Adipocyte (in vitro differentiated cells): Measurements from ENCODE around the gene NEDD4L.
A peak's percentile ranks its signal among the peaks of the same experiment; 100 is the strongest.

Experiments
- DNase-seq: peaks from one replicate; pipeline ENCODE4 v3.0.0-alpha.2; 2015; ENCODE audit warnings: low read depth
- H3K27me3 ChIP-seq: replicated peaks from 2 replicates; pipeline ENCODE4 v1.7.0; 2013; ENCODE audit warnings: mild to moderate bottlenecking, low read length, moderate library complexity; ENCODE audit not compliant: control insufficient read depth, insufficient read depth
- H3K36me3 ChIP-seq: 2 replicates; pipeline ENCODE4 v1.7.0; 2013; ENCODE audit warnings: low read length, mild to moderate bottlenecking, moderate library complexity; ENCODE audit not compliant: control insufficient read depth, insufficient read depth, severe bottlenecking
- H3K4me1 ChIP-seq: 2 replicates; pipeline ENCODE4 v1.7.0; 2013; ENCODE audit warnings: mild to moderate bottlenecking, low read length, moderate library complexity; ENCODE audit not compliant: control insufficient read depth, insufficient read depth
- H3K4me3 ChIP-seq: 2 replicates; pipeline ENCODE4 v1.7.0; 2013; ENCODE audit warnings: mild to moderate bottlenecking, low read length, moderate library complexity
- H3K9ac ChIP-seq: 2 replicates; pipeline ENCODE4 v1.7.0; 2013; ENCODE audit warnings: mild to moderate bottlenecking, low read length, moderate library complexity
- H3K9me3 ChIP-seq: 2 replicates; pipeline ENCODE4 v1.7.0; 2013; ENCODE audit warnings: mild to moderate bottlenecking, low read length, moderate library complexity; ENCODE audit not compliant: control insufficient read depth

Gene NEDD4L

DNA sequence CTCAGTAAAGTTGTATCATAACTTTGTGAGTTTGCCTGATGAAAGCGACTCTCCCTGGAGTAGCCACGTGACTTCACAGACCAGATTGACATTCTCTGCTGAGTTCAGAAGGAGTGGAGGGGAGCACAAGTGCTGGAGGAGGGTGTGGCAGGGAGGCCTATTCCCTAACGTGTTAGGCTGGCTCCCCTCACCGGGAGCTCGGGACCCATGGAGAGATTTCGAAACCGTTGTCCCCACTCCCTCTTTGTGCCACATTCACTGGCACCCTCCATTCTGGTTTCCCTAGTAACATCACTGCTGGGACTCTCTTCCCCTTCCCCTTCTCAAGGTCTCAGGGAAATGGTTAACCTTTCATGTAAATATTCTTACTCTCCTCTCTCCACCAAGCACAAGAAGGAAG lies 304.9 kb downstream of the NEDD4L start:
- no peak overlapping the region for H3K9ac ChIP-seq
- no peaks in the 10 kb centered on the region for H3K4me1 ChIP-seq
- H3K36me3 ChIP-seq, result no peaks in the 10 kb centered on the region
- no peaks in the 10 kb centered on the region for H3K9me3 ChIP-seq
- H3K4me3 ChIP-seq, result no peak overlapping the region
- H3K27me3 ChIP-seq, result no peaks in the 10 kb centered on the region
- no peak for DNase-seq

DNA sequence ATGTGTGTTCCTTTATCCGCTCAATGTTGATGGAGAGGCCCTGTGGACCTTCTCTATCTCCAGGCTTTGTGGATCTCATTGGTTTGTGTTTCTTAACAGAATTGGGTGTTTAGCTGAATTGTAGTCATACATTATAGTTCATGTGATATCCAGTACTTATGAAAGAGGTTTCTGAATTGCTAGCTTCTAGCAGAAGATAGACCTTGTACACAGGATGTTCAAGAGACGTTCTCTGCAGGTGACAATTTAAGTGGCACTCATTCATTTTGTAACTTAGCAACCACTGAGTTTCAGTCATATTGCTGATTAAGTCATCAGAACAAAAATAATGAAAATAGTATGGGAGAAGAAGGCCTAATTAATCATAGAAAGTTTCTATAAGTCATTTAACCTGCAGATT lies 305.6 kb downstream of the NEDD4L start:
- no peak for DNase-seq
- Histone ChIP-seq H3K36me3 (no peaks in the 10 kb centered on the region), H3K9ac (no peak overlapping the region), H3K4me3 (no peak overlapping the region), H3K27me3 (no peaks in the 10 kb centered on the region), H3K4me1 (no peaks in the 10 kb centered on the region), H3K9me3 (no peaks in the 10 kb centered on the region)

DNA sequence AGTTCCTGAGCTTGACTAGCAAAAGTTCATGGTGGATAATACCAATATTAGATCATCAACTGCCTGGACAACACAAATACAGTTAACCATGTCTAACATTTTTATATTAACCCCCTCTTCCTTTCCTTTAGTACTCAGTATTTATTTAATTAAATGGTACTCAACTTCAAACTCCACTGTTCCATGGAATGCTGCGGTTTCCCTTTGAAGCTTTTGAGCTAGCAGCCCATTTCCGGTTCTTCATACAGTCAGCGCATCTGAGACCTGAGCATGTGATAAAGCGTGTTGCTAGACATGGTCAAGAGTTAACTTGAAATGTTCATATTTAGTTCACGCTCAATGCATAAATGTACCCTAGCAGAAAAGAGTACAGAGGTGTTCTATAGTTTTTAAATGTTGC lies 306.5 kb downstream of the NEDD4L start:
- no peak for DNase-seq
- no peaks in the 10 kb centered on the region for H3K4me1 ChIP-seq
- H3K27me3 ChIP-seq, result no peaks in the 10 kb centered on the region
- no peak overlapping the region for H3K4me3 ChIP-seq
- H3K9ac ChIP-seq, result no peak overlapping the region
- no peaks in the 10 kb centered on the region for H3K9me3 ChIP-seq
- H3K36me3 ChIP-seq, result no peaks in the 10 kb centered on the region

DNA sequence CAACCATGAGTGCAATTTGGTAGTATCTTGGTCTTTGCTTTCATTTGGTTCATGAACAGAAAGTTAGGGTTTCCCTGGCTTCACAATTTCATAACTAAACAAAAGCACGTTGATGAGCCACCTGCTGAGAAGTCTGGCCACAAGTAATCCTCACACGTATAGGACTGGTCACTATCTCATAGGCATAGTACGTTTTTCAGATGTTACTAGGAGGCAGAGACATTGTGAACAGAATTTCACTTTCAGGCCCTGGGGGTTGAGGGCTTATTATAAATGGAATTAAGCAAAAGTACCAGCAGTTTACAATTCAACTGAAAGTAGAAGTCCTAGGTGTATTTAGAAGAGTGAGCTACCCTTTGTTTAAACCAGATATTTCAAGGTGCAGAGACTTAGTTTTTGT lies 307.8 kb downstream of the NEDD4L start:
- H3K9ac ChIP-seq, result no peak overlapping the region
- H3K9me3 ChIP-seq, result no peaks in the 10 kb centered on the region
- no peaks in the 10 kb centered on the region for H3K27me3 ChIP-seq
- no peaks in the 10 kb centered on the region for H3K4me1 ChIP-seq
- no peak overlapping the region for H3K4me3 ChIP-seq
- no peaks in the 10 kb centered on the region for H3K36me3 ChIP-seq
- no peak for DNase-seq

DNA sequence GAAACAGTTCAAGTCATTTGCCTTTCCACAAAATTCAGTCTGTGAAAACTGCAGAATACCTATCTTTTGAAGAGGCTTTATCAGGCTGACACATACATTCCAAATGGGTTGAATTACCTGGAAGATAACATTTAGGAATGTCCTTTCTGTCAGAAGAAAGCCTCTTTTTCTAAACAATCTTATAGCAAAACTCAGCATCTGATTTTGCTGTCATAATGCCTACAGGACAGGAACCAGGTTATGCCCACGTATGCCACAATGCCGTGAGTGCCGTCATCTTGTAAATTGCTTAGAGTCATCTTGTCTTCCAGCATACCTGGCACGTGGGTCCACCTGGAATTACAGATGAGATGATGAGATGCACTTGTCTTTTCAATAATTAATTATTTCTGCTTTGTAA lies 309.6 kb downstream of the NEDD4L start:
- Histone ChIP-seq H3K9me3 (no peaks in the 10 kb centered on the region), H3K4me3 (no peak overlapping the region), H3K4me1 (no peaks in the 10 kb centered on the region), H3K9ac (no peak overlapping the region), H3K36me3 (no peaks in the 10 kb centered on the region), H3K27me3 (no peaks in the 10 kb centered on the region)
- no peak for DNase-seq

DNA sequence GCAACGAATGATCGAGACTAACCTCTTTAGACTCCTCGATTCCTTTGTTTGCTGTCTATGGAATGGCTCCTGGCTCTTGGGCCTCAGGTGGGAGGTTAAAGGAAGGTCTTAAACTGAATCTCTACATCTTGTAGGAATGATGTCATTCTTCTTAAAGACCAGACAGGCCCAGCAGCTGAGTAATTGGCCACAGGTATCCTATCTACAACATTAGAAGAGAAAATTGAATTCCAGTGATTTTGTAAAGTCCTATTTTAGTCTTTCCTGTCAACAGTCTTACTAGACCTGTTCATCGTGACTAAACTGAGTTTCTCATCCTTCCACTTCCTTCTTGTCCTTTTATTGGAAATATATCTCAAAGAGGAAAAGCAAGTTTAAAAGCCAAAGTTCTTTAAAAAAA lies 310.0 kb downstream of the NEDD4L start:
- no peaks in the 10 kb centered on the region for H3K9me3 ChIP-seq

DNA sequence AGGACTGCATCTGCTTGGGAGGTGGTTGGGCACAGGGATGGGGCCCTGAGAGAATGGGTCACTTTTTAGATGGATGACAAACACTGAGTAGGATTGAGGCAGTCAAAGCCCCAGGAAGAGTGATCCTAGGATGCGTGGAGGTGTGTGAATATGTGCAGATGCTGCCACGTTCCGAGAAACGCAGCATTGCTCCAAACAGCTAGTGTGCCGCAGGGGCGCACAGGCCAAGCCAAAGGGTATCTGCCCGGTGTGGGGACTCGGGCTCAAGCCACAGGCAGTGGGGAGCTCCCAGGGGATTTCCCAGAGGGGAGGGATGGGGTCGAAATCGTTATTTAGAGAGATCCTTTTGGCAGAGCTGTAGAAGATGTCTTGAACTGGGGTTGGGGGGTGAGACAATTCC lies 310.8 kb downstream of the NEDD4L start:
- Histone ChIP-seq H3K9me3 (no peaks in the 10 kb centered on the region), H3K4me3 (no peak overlapping the region), H3K4me1 (no peaks in the 10 kb centered on the region), H3K27me3 (no peaks in the 10 kb centered on the region), H3K36me3 (no peaks in the 10 kb centered on the region), H3K9ac (no peak overlapping the region)
- DNase-seq, result no peak

More for the DNA sequence above, 310.0 kb downstream of the NEDD4L start:
- H3K36me3 ChIP-seq, result no peaks in the 10 kb centered on the region
- no peak overlapping the region for H3K4me3 ChIP-seq
- no peak overlapping the region for H3K9ac ChIP-seq
- DNase-seq, result no peak
- no peaks in the 10 kb centered on the region for H3K4me1 ChIP-seq
- no peaks in the 10 kb centered on the region for H3K27me3 ChIP-seq

DNA sequence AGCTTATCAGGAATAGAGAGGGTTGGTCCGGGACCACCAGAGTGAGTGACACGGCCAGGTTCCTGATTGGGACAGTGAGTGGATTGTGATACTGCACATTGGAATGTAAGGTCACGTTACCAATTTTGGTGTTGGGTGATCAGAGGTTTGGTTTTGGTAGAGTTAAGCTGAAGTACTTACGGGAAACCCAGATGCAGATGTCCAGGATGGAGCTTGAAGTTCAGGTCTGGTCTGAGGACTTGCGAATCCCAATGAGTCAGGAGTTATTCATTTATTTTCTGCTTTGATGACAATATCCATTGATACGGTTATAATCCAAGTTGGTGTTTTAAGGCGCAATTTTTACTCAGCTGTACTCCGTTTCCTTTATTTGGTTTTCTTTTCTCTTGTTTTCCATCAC lies 311.2 kb downstream of the NEDD4L start:
- Histone ChIP-seq H3K27me3 (no peaks in the 10 kb centered on the region), H3K9ac (no peak overlapping the region), H3K36me3 (no peaks in the 10 kb centered on the region), H3K4me1 (no peaks in the 10 kb centered on the region), H3K4me3 (no peak overlapping the region), H3K9me3 (no peaks in the 10 kb centered on the region)
- DNase-seq, result no peak

DNA sequence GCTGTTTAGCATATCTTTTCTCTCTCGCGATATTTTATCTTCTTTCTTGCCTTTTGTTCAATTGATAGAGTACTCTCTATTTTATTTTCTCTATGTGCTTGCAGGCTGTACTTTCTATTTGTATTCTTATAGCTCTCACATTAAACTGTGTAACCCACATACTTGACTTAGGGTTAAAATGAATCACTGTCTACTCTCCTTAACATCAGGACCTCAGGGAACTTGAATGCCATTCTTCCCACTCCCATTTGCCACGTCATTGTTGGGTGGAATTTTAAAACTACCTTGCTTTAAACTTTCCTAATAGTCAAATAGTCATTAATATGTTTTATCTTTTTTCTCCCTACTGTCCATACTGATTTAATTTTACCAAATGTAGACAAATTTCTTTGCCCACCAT lies 315.2 kb downstream of the NEDD4L start:
- no peaks in the 10 kb centered on the region for H3K36me3 ChIP-seq
- DNase-seq, result peak; percentile 37
- H3K9ac ChIP-seq, result no peak overlapping the region
- no peak overlapping the region for H3K4me3 ChIP-seq
- H3K9me3 ChIP-seq, result no peaks in the 10 kb centered on the region
- H3K27me3 ChIP-seq, result no peaks in the 10 kb centered on the region
- peaks cover 36% of the 10 kb centered on the region for H3K4me1 ChIP-seq

DNA sequence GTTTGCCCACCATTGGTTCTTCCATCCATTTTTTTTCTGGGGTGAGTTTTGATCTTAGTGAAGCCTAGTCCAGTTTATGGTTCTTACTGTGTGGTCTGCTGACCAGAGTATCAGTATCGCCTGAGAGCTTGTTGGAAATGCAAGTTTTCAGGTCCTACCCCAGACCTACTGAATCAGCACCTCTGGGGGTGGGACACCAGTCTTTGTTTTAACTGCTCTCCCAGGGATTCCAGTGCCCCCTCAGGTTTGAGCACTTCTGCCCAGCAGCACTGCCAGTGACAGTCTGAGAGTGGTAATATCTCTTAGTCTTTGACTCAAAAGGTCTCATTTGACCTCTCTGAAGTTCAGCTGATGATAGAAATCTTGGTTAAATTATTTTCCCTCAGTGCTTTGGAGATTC lies 315.6 kb downstream of the NEDD4L start:
- DNase-seq, result no peak
- Histone ChIP-seq H3K27me3 (no peaks in the 10 kb centered on the region), H3K36me3 (no peaks in the 10 kb centered on the region), H3K9me3 (no peaks in the 10 kb centered on the region), H3K9ac (no peak overlapping the region), H3K4me3 (no peak overlapping the region), H3K4me1 (peaks cover 39% of the 10 kb centered on the region)

DNA sequence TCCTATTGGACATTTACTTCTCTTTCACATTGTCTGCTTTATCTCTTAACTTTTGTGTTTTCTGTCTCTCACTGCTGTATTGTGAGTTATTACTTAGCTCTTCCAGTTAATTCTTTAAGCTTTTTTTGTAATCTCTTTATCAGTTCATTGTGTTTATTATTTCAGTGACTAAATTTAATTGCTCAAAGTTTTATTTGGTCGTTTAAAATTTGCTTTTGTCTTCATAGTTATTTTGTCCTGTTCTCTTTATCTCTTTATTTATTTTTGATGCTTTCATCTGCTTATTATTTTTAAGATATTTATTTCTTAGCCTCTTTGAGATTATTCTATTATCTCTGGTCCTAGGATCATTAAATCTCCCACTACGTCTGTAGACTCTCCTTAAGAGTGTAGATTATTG lies 316.3 kb downstream of the NEDD4L start:
- no peak for DNase-seq
- Histone ChIP-seq H3K36me3 (no peaks in the 10 kb centered on the region), H3K4me1 (peaks cover 45% of the 10 kb centered on the region), H3K4me3 (no peak overlapping the region), H3K9me3 (no peaks in the 10 kb centered on the region), H3K9ac (no peak overlapping the region), H3K27me3 (no peaks in the 10 kb centered on the region)

DNA sequence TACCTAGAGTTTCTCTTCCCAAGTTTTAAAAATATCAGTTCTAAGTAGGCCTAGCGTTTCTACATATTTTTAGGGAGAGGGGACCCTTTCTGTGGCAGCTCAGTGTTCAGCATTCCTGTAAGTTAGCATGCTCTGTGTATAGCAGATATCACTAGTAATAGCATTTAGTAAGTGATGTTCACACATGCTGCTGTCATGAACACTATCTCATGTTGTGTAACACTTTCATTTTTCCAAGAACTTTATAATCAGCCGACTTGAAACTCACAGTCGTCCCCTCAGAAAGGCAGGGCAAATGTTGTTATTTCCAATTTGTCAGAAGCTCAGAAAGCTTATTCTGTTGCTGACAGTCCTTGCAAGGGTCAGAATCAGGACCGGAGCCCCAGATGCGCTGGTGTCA lies 317.2 kb downstream of the NEDD4L start:
- peak overlapping the region; percentile 59 for H3K4me3 ChIP-seq
- DNase-seq, result no peak
- no peaks in the 10 kb centered on the region for H3K27me3 ChIP-seq
- peaks cover 45% of the 10 kb centered on the region for H3K4me1 ChIP-seq
- H3K36me3 ChIP-seq, result no peaks in the 10 kb centered on the region
- H3K9ac ChIP-seq, result peak overlapping the region; percentile 75
- H3K9me3 ChIP-seq, result no peaks in the 10 kb centered on the region
